HFFc6 (cell line): ENCODE results near the gene PRR12. TPM values are rescaled to one million over a fixed set of nuclear protein-coding genes. Genes with fewer than 3 reads are reported as not detected.

Experiments used
- DNase-seq: peaks from one replicate; pipeline ENCODE4 v3.0.0-alpha.2; 2018
- H3K27ac Mint-ChIP-seq: 2 replicates; pipeline ENCODE4 v1.8.0; 2020; ENCODE audit warnings: mild to moderate bottlenecking, mixed read lengths
- H3K27me3 Mint-ChIP-seq: 2 replicates; pipeline ENCODE4 v1.8.0; 2021; ENCODE audit warnings: mild to moderate bottlenecking, moderate library complexity, mixed read lengths; ENCODE audit not compliant: insufficient read depth
- H3K36me3 Mint-ChIP-seq: 2 replicates; pipeline ENCODE4 v1.8.0; 2021; ENCODE audit warnings: low read depth, mixed read lengths
- H3K4me1 Mint-ChIP-seq: 2 replicates; pipeline ENCODE4 v1.8.0; 2020; ENCODE audit warnings: low read depth, mixed read lengths
- H3K4me3 Mint-ChIP-seq: 2 replicates; pipeline ENCODE4 v1.8.0; 2020; ENCODE audit warnings: mild to moderate bottlenecking, moderate library complexity, mixed read lengths
- H3K9me3 Mint-ChIP-seq: 2 replicates; pipeline ENCODE4 v1.8.0; 2020; ENCODE audit warnings: mild to moderate bottlenecking, mixed read lengths
- total RNA-seq, 6 experiments: library from RNA; stranded (reverse); fragmentation: NEBNext Ultra II Directional; extraction: Animal tissue kit (Norgen Biotek cat#: 25700); gene quantifications; 2 replicates in 1 of 6; 3 replicates in 5 of 6; pipeline ENCODE4 v1.2.3, GENCODE V29; 2021
- TF ChIP-seq, protein P1 (sequence below): fragments of 200-600 bp; sonication (generic); IDR thresholded peaks from 2 replicates; pipeline ENCODE4 v1.5.0; 2021; ENCODE audit warnings: antibody characterized with exemption, mild to moderate bottlenecking

PRR12 gene
- total RNA-seq, 6 experiments from 2014 or later, result 23.3 to 26.2 (median 24.3) TPM

DNA sequence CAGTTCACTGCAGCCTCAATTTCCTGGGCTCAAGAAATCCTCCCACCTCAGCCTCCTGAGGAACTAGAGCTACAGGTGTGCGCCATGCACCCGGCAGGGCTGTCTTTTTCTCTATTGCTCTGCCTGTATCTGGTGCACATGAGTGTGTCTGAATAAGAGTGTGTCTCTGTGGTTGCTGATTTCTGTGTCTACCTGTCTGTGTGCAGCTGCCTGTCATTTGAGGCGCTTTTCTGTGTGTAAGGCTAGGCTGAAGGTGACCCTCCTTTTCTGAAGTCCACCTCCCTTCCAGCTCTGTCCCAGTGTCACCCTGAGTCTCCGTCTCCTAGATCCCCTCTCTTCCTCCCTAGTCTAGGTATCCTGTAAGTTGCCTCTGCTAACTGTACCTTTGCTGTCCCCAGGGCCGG, 1.5 kb upstream of the PRR12 start:
- H3K9me3 Mint-ChIP-seq, result no peaks in the 10 kb centered on the region
- no peak overlapping the region for H3K4me3 Mint-ChIP-seq
- TF ChIP-seq, protein P1, sequence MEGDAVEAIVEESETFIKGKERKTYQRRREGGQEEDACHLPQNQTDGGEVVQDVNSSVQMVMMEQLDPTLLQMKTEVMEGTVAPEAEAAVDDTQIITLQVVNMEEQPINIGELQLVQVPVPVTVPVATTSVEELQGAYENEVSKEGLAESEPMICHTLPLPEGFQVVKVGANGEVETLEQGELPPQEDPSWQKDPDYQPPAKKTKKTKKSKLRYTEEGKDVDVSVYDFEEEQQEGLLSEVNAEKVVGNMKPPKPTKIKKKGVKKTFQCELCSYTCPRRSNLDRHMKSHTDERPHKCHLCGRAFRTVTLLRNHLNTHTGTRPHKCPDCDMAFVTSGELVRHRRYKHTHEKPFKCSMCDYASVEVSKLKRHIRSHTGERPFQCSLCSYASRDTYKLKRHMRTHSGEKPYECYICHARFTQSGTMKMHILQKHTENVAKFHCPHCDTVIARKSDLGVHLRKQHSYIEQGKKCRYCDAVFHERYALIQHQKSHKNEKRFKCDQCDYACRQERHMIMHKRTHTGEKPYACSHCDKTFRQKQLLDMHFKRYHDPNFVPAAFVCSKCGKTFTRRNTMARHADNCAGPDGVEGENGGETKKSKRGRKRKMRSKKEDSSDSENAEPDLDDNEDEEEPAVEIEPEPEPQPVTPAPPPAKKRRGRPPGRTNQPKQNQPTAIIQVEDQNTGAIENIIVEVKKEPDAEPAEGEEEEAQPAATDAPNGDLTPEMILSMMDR, result no peak
- DNase-seq, result no peak
- peaks cover 20% of the 10 kb centered on the region for H3K4me1 Mint-ChIP-seq
- H3K27me3 Mint-ChIP-seq, result peaks cover 2% of the 10 kb centered on the region; the same call in 1 of the 2 replicates
- peaks cover 12% of the 10 kb centered on the region; the same call in 1 of the 2 replicates for H3K36me3 Mint-ChIP-seq
- H3K27ac Mint-ChIP-seq, result no peak overlapping the region

DNA sequence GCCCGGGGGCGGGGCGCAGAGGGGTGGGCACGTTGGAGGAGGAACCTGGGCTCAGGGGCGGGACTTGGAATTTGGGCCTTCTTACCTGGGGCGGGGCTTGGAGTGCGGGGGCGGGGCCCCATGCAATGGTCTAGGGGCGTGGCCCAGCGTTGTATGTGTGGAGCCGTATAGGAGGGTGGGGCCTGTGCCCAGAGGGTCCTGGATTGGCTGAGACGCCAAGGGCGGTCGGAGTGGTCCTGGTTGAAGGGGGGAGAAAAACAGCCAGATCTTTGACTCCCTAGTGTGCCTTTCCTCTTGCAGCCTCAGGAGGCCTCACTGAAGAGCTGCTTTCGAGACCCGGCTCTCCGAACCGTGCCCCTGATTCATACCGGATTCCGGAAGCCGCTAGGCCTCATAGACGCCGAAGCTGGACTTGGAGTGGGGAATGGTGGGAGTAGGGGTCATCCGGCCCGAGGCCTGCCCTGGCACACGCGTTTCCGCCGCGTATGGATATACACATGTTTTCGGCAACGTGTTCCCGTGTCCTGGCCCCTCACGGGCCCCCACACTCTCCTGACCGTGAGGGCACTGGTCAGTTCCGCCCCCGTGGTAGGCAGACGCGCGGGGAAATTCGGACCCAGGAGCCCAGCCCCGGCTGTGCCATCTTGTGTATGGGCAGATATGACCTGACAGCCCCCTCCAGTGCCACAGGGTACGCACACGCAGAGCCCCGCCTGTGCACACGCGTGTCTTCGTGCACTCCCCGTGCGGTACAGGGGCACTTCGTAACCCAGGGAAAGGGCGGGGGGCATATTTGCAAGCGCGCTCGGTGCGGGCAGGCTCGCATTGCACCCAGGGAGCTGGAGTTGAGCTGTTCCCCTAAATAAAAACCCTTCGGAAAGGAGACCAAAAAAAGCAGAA, 661 bp upstream of the PRR12 start:
- H3K27ac Mint-ChIP-seq, result peak overlapping the region; percentile 86
- peaks cover 12% of the 10 kb centered on the region; the same call in 1 of the 2 replicates for H3K36me3 Mint-ChIP-seq
- TF ChIP-seq, protein P1, result peak; percentile 35; the same call in 1 of the 2 replicates
- H3K4me1 Mint-ChIP-seq, result peaks cover 20% of the 10 kb centered on the region
- peaks cover 2% of the 10 kb centered on the region; the same call in 1 of the 2 replicates for H3K27me3 Mint-ChIP-seq
- peak; percentile 94 for DNase-seq
- peak overlapping the region; percentile 90 for H3K4me3 Mint-ChIP-seq
- no peaks in the 10 kb centered on the region for H3K9me3 Mint-ChIP-seq

GRCh38 chr19:49591731-49592485, 926 bp downstream of the PRR12 start:
- Mint-ChIP-seq H3K4me3 (peak overlapping the region; percentile 90), H3K36me3 (peaks cover 12% of the 10 kb centered on the region; the same call in 1 of the 2 replicates), H3K27ac (peak overlapping the region; percentile 70), H3K4me1 (peaks cover 20% of the 10 kb centered on the region), H3K9me3 (no peaks in the 10 kb centered on the region), H3K27me3 (peaks cover 2% of the 10 kb centered on the region; the same call in 1 of the 2 replicates)
- TF ChIP-seq, protein P1, result no peak
- DNase-seq, result peak; percentile 44

- H3K27ac Mint-ChIP-seq, result peak overlapping the region; percentile 70
- peaks cover 2% of the 10 kb centered on the region; the same call in 1 of the 2 replicates for H3K27me3 Mint-ChIP-seq
- TF ChIP-seq, protein P1, result no peak
- no peaks in the 10 kb centered on the region for H3K9me3 Mint-ChIP-seq
- H3K4me1 Mint-ChIP-seq, result peaks cover 20% of the 10 kb centered on the region
- DNase-seq, result no peak
- peak overlapping the region; percentile 90 for H3K4me3 Mint-ChIP-seq
- peaks cover 12% of the 10 kb centered on the region; the same call in 1 of the 2 replicates for H3K36me3 Mint-ChIP-seq
Measured at GRCh38 chr19:49592486-49593232, 1.7 kb downstream of the PRR12 start.
